SU-DHL-6 (cell line): ENCODE measurements around the gene KLRC3.
"Not testable (repeated sequence)": the region's sequence is repeated elsewhere in the genome, so short reads cannot be mapped to it uniquely, and the experiment has no call there.

ENCODE experiments used
- H2AFZ ChIP-seq: fragments of 200-600 bp; sonication (generic); 2 replicates; pipeline ENCODE4 v1.6.1; 2014; ENCODE audit warnings: low read depth, mild to moderate bottlenecking, moderate library complexity, mixed read lengths, antibody characterized with exemption, low read length; ENCODE audit not compliant: severe bottlenecking
- H3F3A ChIP-seq: fragments of 200-600 bp; shearing (Covaris generic); 2 replicates; pipeline ENCODE4 v1.6.0; 2016; ENCODE audit warnings: antibody characterized with exemption, mild to moderate bottlenecking; ENCODE audit not compliant: insufficient read depth
- H3K27ac ChIP-seq: fragments of 200-600 bp; sonication (generic); 2 replicates; pipeline ENCODE4 v1.5.1; 2016; ENCODE audit warnings: low read depth, mild to moderate bottlenecking, low read length, moderate library complexity, mixed read lengths
- H3K27me3 ChIP-seq: fragments of 200-600 bp; sonication (generic), shearing (Covaris generic); 2 replicates; pipeline ENCODE4 v1.6.0; 2014; ENCODE audit warnings: mild to moderate bottlenecking, low read length
- H3K36me3 ChIP-seq: fragments of 200-600 bp; sonication (generic); 2 replicates; pipeline ENCODE4 v1.6.1; 2014; ENCODE audit warnings: mild to moderate bottlenecking, low read length, mixed read lengths
- H3K4me2 ChIP-seq: fragments of 300-600, 200-600 bp; shearing (Covaris generic), sonication (generic); 2 replicates; pipeline ENCODE4 v1.6.0; 2014; ENCODE audit warnings: low read length, low read depth, mild to moderate bottlenecking; ENCODE audit not compliant: poor library complexity, severe bottlenecking
- H3K4me3 ChIP-seq: fragments of 200-600 bp; sonication (generic); 2 replicates; pipeline ENCODE4 v1.5.1; 2014; ENCODE audit warnings: antibody characterized with exemption, low read length, mild to moderate bottlenecking, mixed read lengths; ENCODE audit not compliant: insufficient read depth, poor library complexity, severe bottlenecking
- H3K79me2 ChIP-seq: fragments of 200-600 bp; sonication (generic); 2 replicates; pipeline ENCODE4 v1.6.1; 2014; ENCODE audit warnings: mild to moderate bottlenecking, low read length, moderate library complexity; ENCODE audit not compliant: insufficient read depth
- H3K9ac ChIP-seq: fragments of 200-600 bp; sonication (generic); 2 replicates; pipeline ENCODE4 v1.7.0; 2014; ENCODE audit warnings: mild to moderate bottlenecking, low read length
- H3K9me2 ChIP-seq: fragments of 200-600 bp; sonication (generic); replicated peaks from 2 replicates; pipeline ENCODE4 v1.6.1; 2014; ENCODE audit warnings: low read length; ENCODE audit not compliant: insufficient read depth
- H3K9me3 ChIP-seq: fragments of 200-600 bp; sonication (generic); 2 replicates; pipeline ENCODE4 v1.6.1; 2014; ENCODE audit warnings: low read length, mixed read lengths; ENCODE audit not compliant: insufficient read depth
- H4K20me1 ChIP-seq: fragments of 200-600 bp; sonication (generic); 2 replicates; pipeline ENCODE4 v1.6.1; 2014; ENCODE audit warnings: low read depth, mild to moderate bottlenecking, antibody characterized with exemption, low read length, moderate library complexity, mixed read lengths
- CTCF ChIP-seq: fragments of 200-600 bp; sonication (generic); IDR thresholded peaks from one replicate; pipeline ENCODE4 v1.5.1; 2017; ENCODE audit warnings: antibody characterized with exemption, mild to moderate bottlenecking, low read length, moderate library complexity; ENCODE audit not compliant: insufficient read depth, poor library complexity, severe bottlenecking
- EZH2phosphoT487 ChIP-seq: fragments of 200-600 bp; sonication (generic), shearing (Covaris generic); conservative IDR thresholded peaks from 2 replicates; pipeline ENCODE4 v1.6.1; 2018; ENCODE audit warnings: mild to moderate bottlenecking, antibody characterized with exemption, low read length, moderate library complexity, mixed read lengths

KLRC3 gene

GRCh38 chr12:10385166-10385613, 35.2 kb downstream of the KLRC3 start:
- Histone ChIP-seq H3K9me2 (no peaks in the 10 kb centered on the region), H3K79me2 (no peaks in the 10 kb centered on the region), H3K4me2 (no peak overlapping the region), H3K27me3 (no peaks in the 10 kb centered on the region), H3K9ac (no peak overlapping the region), H4K20me1 (no peaks in the 10 kb centered on the region), H3K9me3 (no peaks in the 10 kb centered on the region), H3K36me3 (no peaks in the 10 kb centered on the region), H3F3A (no peaks in the 10 kb centered on the region), H3K4me3 (no peak overlapping the region), H2AFZ (no peak overlapping the region), H3K27ac (no peak overlapping the region)
- no peak for TF ChIP-seq CTCF
- TF ChIP-seq EZH2phosphoT487, result no peak

GRCh38 chr12:10384191-10384590, 36.2 kb downstream of the KLRC3 start:
- H3K9me3 ChIP-seq, result no peaks in the 10 kb centered on the region
- no peak overlapping the region for H3K9ac ChIP-seq
- no peak overlapping the region for H2AFZ ChIP-seq
- H3K9me2 ChIP-seq, result no peaks in the 10 kb centered on the region
- no peak overlapping the region for H3K27ac ChIP-seq
- H4K20me1 ChIP-seq, result no peaks in the 10 kb centered on the region
- TF ChIP-seq CTCF (no peak), EZH2phosphoT487 (no peak)
- no peak overlapping the region for H3K4me3 ChIP-seq
- H3K79me2 ChIP-seq, result no peaks in the 10 kb centered on the region
- H3F3A ChIP-seq, result no peaks in the 10 kb centered on the region
- no peaks in the 10 kb centered on the region for H3K36me3 ChIP-seq
- no peaks in the 10 kb centered on the region for H3K27me3 ChIP-seq
- H3K4me2 ChIP-seq, result no peak overlapping the region

GRCh38 chr12:10381928-10382628, 38.3 kb downstream of the KLRC3 start:
- Histone ChIP-seq H3K36me3 (no peaks in the 10 kb centered on the region), H3K4me3 (no peak overlapping the region), H3K27ac (no peak overlapping the region), H3K4me2 (no peak overlapping the region), H3K9ac (no peak overlapping the region), H4K20me1 (no peaks in the 10 kb centered on the region), H3F3A (no peaks in the 10 kb centered on the region), H3K27me3 (no peaks in the 10 kb centered on the region), H3K9me3 (no peaks in the 10 kb centered on the region), H2AFZ (no peak overlapping the region), H3K9me2 (no peaks in the 10 kb centered on the region), H3K79me2 (no peaks in the 10 kb centered on the region)
- no peak for TF ChIP-seq EZH2phosphoT487
- TF ChIP-seq CTCF, result no peak

GRCh38 chr12:10378737-10379136, 41.7 kb downstream of the KLRC3 start:
- H3K9me3 ChIP-seq, H4K20me1 ChIP-seq, H3K9ac ChIP-seq, H3K4me3 ChIP-seq, H3K27me3 ChIP-seq, H3K9me2 ChIP-seq, H2AFZ ChIP-seq, H3K27ac ChIP-seq, H3K36me3 ChIP-seq, H3K79me2 ChIP-seq, H3F3A ChIP-seq, H3K4me2 ChIP-seq: not testable (repeated sequence)
